GM12891 (cell line): ENCODE results near the gene WDR87.

Source experiments
- POLR2A ChIP-seq: IDR thresholded peaks from 2 replicates; pipeline ENCODE4 v1.6.1; 2011; ENCODE audit warnings: low read depth, low read length, control low read depth
- POLR2AphosphoS5 ChIP-seq: IDR thresholded peaks from 2 replicates; pipeline ENCODE4 v1.6.1; 2011; ENCODE audit warnings: low read depth, low read length, control low read depth
- POU2F2 ChIP-seq: IDR thresholded peaks from 2 replicates; pipeline ENCODE4 v1.6.1; 2011; ENCODE audit warnings: low read depth, mild to moderate bottlenecking, control low read depth, low read length, moderate library complexity
- TAF1 ChIP-seq: IDR thresholded peaks from 2 replicates; pipeline ENCODE4 v1.6.1; 2011; ENCODE audit warnings: low read depth, low read length, control low read depth

DNA sequence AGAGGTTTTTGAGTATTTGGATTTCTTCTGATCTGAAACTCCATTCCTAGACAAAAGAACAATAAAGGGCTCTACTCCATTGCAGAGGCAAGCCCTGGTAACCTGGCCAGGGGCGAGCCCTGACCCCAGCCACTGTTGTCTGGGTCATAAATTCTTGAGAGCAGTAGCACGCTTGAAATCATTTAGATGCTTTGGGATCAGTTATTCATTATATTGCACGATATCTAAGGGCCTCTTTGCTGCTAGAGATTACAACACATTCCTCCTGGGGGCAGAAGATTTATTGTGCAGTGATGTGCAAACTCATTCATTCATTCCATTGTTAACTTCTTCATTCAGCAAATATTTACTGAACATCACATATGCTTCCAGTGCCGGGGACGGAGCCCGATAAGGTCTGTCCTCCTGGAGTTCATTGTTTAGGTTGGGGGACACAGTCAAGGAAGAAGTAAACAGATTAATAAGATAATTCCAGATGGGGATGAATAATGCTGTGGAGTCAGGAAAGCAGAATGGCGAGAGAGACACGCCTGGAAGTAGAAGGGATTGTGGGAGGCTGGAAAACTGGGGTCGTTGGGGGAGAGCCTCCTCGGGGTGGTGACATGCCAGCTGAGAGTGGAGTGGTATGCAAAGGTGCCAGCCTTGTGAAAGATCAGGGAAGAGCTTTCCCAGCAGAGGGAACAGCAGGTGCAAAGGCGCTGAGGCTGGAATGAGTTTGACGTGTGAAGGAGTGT lies 35.6 kb upstream of the WDR87 start:
- TF ChIP-seq POLR2A (no peak), POLR2AphosphoS5 (no peak), POU2F2 (no peak), TAF1 (no peak)
